ENCODE results near the gene METTL14. TPM values are rescaled to one million over a fixed set of nuclear protein-coding genes. Genes with fewer than 3 reads are reported as not detected.

Gene METTL14
- total and polyA plus RNA-seq, 8 donors: 3.5 to 28.0 (median 16.5) TPM

DNA sequence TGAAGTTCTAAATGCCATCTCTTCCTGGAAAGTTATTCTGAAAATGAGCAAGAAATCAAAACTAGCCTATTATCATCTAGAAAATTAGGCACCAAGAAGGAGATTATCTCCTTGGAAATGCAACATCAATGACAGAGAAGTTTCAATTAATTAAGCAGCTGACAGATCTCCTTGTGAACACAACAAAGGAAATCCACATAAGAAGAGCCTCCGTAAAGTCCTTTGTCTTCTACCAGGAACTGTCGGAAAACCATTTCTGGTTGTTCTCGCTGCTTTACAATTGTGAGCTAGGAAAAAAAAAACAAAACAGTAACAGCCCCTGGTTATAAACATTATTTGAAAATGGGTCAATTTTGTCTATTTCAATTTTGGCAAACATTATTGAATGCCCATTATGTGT is 38.2 kb downstream of the METTL14 start:
- TF ChIP-seq, protein P1, sequence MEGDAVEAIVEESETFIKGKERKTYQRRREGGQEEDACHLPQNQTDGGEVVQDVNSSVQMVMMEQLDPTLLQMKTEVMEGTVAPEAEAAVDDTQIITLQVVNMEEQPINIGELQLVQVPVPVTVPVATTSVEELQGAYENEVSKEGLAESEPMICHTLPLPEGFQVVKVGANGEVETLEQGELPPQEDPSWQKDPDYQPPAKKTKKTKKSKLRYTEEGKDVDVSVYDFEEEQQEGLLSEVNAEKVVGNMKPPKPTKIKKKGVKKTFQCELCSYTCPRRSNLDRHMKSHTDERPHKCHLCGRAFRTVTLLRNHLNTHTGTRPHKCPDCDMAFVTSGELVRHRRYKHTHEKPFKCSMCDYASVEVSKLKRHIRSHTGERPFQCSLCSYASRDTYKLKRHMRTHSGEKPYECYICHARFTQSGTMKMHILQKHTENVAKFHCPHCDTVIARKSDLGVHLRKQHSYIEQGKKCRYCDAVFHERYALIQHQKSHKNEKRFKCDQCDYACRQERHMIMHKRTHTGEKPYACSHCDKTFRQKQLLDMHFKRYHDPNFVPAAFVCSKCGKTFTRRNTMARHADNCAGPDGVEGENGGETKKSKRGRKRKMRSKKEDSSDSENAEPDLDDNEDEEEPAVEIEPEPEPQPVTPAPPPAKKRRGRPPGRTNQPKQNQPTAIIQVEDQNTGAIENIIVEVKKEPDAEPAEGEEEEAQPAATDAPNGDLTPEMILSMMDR (IDR thresholded peaks at IDR 0.05): no peak
- intact Hi-C loops (cut with DNase I): no loop called here
- Histone ChIP-seq H3K4me1 (no peaks in the 10 kb centered on the region), H3K4me3 (no peak overlapping the region), H3K27me3 (no peaks in the 10 kb centered on the region), H3K36me3 (peaks cover 4 to 44% (median 22%) of the 10 kb centered on the region in 3 donors), H3K27ac (no peak overlapping the region), H3K9me3 (no peaks in the 10 kb centered on the region)
- no peak for DNase-seq
- ATAC-seq: no peak
- WGBS, 2 donors: 95 to 98% methylated on average over 3 of the region's 3 CpGs
- FAIRE-seq: no peak

DNA sequence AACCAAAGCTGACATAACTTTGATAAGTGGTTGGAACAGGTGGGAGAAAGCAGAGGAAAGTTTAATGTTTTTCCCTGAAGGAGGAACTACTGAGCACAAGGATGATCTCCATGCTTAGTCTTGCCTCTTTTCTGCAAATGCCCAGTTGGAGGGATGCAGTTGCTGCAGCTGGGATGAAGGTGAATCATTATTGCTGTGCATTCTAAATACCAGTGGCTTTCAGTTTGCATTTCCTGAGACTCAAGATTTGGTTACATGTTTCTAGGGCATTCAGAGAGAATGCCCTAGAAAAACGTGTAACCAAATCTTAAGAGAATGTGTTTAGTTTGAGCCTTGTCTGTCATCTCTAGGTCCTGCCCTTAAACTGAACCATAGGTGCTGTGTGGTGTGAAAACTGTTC is 42.2 kb downstream of the METTL14 start:
- DNase-seq: no peak
- FAIRE-seq: no peak
- Histone ChIP-seq H3K27ac (no peak overlapping the region), H3K36me3 (peaks cover 4 to 72% (median 36%) of the 10 kb centered on the region in 3 donors), H3K9me3 (no peaks in the 10 kb centered on the region), H3K4me1 (no peaks in the 10 kb centered on the region), H3K27me3 (no peaks in the 10 kb centered on the region), H3K4me3 (no peak overlapping the region)
- WGBS, 2 donors: 45 to 53% methylated on average over 1 of the region's 1 CpG
- no peak for ATAC-seq
- intact Hi-C loops (cut with DNase I): no loop called here
- TF ChIP-seq, protein P1 (IDR thresholded peaks at IDR 0.05): no peak

DNA sequence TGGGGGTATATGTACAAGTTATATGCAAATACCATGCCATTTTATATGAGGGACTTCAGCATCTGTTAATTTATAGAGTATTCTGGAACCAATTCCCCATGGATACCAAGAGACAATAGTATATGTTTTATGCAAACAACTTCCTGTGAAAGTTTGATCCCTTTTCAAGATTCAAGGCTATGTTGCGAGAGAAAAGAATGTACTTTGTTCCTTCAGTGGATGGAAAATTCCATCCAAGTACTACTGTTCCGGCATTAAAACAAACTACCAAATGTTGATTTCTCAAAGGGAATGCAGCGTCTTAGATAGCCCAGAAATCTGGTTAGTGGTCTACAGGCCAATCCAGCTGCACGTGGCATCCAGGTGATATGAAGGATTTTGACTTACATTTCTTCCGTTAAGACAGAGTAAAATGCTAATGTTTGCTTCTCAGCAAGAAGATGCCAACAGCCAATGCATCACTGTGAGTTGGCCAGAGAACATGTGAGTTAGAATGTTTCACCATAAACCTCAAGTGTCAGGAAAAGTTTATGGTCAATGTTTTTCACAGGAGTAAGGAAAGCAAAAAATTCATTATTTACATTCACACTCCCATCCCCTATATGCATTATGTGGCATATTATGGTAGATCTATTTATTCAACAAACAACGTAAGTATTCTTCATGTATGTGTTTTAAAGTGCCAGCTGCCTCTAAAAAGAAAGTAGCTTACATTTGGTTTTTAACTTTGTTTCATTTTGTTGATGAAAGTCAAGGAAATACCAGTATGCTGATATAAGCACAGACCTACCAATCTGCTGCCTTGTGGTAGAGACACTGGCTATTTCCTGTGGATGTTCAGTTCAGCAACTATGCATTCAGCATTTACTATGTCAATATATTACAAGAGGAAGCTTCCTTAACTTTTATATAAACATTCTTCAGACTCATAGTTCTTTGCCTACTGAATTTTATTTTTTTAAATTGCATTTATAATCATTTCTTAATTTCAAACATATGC is 44.4 kb downstream of the METTL14 start:
- TF ChIP-seq, protein P1 (IDR thresholded peaks at IDR 0.05): no peak
- Histone ChIP-seq H3K9me3 (no peaks in the 10 kb centered on the region), H3K4me3 (no peak overlapping the region), H3K27me3 (no peaks in the 10 kb centered on the region), H3K36me3 (peaks cover 4 to 68% (median 30%) of the 10 kb centered on the region in 3 donors), H3K4me1 (no peaks in the 10 kb centered on the region), H3K27ac (no peak overlapping the region)
- FAIRE-seq (no peak), DNase-seq (no peak), ATAC-seq (peak in 1 of 4 donors; percentile 30)
- intact Hi-C loops (cut with DNase I): no loop called here
- 51 to 58% methylated on average over 6 of the region's 6 CpGs for WGBS, 2 donors

DNA sequence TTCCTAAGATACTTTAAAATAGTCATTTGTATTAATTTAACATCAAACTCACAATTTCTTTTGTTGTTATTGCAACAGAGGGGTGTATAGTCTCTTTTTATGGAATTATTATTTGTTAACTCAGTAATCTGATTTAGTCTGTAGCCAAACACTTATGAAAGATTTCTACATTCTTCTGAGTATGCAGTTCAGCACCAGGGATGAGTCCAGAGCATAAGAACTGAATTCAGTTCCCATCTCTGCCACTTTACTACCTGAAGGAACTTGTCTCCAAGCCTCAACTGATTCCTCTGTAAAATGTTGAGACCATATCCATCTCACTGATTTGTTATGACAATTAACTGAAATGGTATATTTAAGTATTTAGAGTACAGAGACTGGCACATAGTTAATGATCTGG is 45.5 kb downstream of the METTL14 start:
- no peaks in the 10 kb centered on the region for H3K4me1 ChIP-seq
- TF ChIP-seq, protein P1 (IDR thresholded peaks at IDR 0.05): no peak
- peaks cover 4 to 65% (median 30%) of the 10 kb centered on the region in 3 donors for H3K36me3 ChIP-seq
- H3K27me3 ChIP-seq: no peaks in the 10 kb centered on the region
- intact Hi-C loops (cut with DNase I): no loop called here
- no peak overlapping the region for H3K4me3 ChIP-seq
- no peaks in the 10 kb centered on the region for H3K9me3 ChIP-seq
- DNase-seq (no peak), ATAC-seq (no peak), FAIRE-seq (no peak)
- H3K27ac ChIP-seq: no peak overlapping the region
